H1 (cell line): ENCODE data around the gene LHFPL6. TPM values are rescaled to one million over a fixed set of nuclear protein-coding genes. Genes with fewer than 3 reads are reported as not detected.

Source experiments
- CTCF ChIA-PET: fragments of 300-600 bp; sonication (Branson Sonifier 250); formaldehyde crosslinking; loops from one replicate; lab custom pipeline; 2021; ENCODE audit not compliant: partially characterized antibody; lab: Charles Lee
- POLR2A ChIA-PET: fragments of 300-600 bp; sonication (Branson Sonifier 250); formaldehyde crosslinking; loops from one replicate; lab custom pipeline; 2021; ENCODE audit warnings: inconsistent platforms; ENCODE audit not compliant: partially characterized antibody; lab: Charles Lee
- DNase-seq, 2 experiments: peaks; one replicate each; pipeline versions ENCODE4 v3.0.0 to v3.0.0-alpha.2; 2010 to 2022; ENCODE audit warnings: low spot score in 2 of 2, low read depth in 1 of 2, mixed read lengths in 1 of 2
- FAIRE-seq: peaks from 2 replicates; lab custom pipeline; 2011; peaks lifted over from hg19 to GRCh38; lab: Jason Lieb, UNC
- H2AFZ ChIP-seq: 2 replicates; pipeline ENCODE4 v1.8.1; 2012; ENCODE audit warnings: low read length, inconsistent platforms
- H2AK5ac ChIP-seq: 2 replicates; pipeline ENCODE4 v1.6.1; 2013; ENCODE audit warnings: low read depth, low read length
- H2BK120ac ChIP-seq: replicated peaks from 2 replicates; pipeline ENCODE3; 2013; ENCODE audit warnings: low read depth, low read length, inconsistent platforms
- H2BK12ac ChIP-seq: 2 replicates; pipeline ENCODE4 v1.6.1; 2013; ENCODE audit warnings: low read depth, low read length
- H2BK15ac ChIP-seq: 2 replicates; pipeline ENCODE4 v1.6.1; 2013; ENCODE audit warnings: low read length
- H2BK20ac ChIP-seq: 2 replicates; pipeline ENCODE4 v1.6.1; 2013; ENCODE audit warnings: low read length
- H2BK5ac ChIP-seq: 2 replicates; pipeline ENCODE4 v1.6.1; 2013; ENCODE audit warnings: low read depth, low read length
- H3K14ac ChIP-seq: 2 replicates; pipeline ENCODE4 v1.6.1; 2013; ENCODE audit warnings: inconsistent platforms; ENCODE audit not compliant: insufficient read length
- H3K18ac ChIP-seq: 2 replicates; pipeline ENCODE4 v1.6.1; 2013; ENCODE audit warnings: low read length; ENCODE audit errors: extremely low read depth
- H3K23ac ChIP-seq: 2 replicates; pipeline ENCODE4 v1.6.1; 2013; ENCODE audit warnings: inconsistent platforms; ENCODE audit not compliant: insufficient read length
- H3K23me2 ChIP-seq: 2 replicates; pipeline ENCODE4 v1.6.1; 2013; ENCODE audit warnings: low read depth, low read length
- H3K27ac ChIP-seq: 2 replicates; pipeline ENCODE4 v1.6.1; 2011; ENCODE audit warnings: low read depth, low read length, inconsistent platforms
- H3K27me3 ChIP-seq, 4 experiments: replicated peaks in 1 of 4; 1 replicate in 1 of 4; 2 replicates in 3 of 4; pipeline versions ENCODE4 v1.6.1 to v1.8.1; 2011 to 2013; ENCODE audit warnings: low read length in 3 of 4, mild to moderate bottlenecking in 3 of 4, inconsistent platforms in 2 of 4, mixed read lengths in 2 of 4, moderate library complexity in 1 of 4; ENCODE audit not compliant: control insufficient read depth in 3 of 4, insufficient read depth in 3 of 4; ENCODE audit errors: extremely low read depth in 1 of 4
- H3K36me3 ChIP-seq, 4 experiments: 2 replicates each; pipeline versions ENCODE4 v1.6.1 to v1.8.1; 2011 to 2013; ENCODE audit warnings: mild to moderate bottlenecking in 4 of 4, low read length in 3 of 4, moderate library complexity in 2 of 4, control low read depth in 1 of 4, inconsistent platforms in 1 of 4; ENCODE audit not compliant: insufficient read depth in 4 of 4, control insufficient read depth in 2 of 4
- H3K4ac ChIP-seq: replicated peaks from 2 replicates; pipeline ENCODE3; 2013; ENCODE audit warnings: low read length, low read depth, mixed read lengths, inconsistent platforms; ENCODE audit not compliant: insufficient read length
- H3K4me1 ChIP-seq, 4 experiments: replicated peaks in 1 of 4; 1 replicate in 1 of 4; 2 replicates in 3 of 4; pipeline versions ENCODE4 v1.6.1 to v1.8.1; 2011 to 2013; ENCODE audit warnings: low read length in 3 of 4, inconsistent platforms in 2 of 4, mixed read lengths in 1 of 4; ENCODE audit not compliant: insufficient read depth in 4 of 4, control insufficient read depth in 3 of 4
- H3K4me2 ChIP-seq, 2 experiments: 2 replicates each; pipeline versions ENCODE4 v1.6.1 to v1.8.1; 2011 to 2013; ENCODE audit warnings: low read depth in 2 of 2, low read length in 2 of 2, control low read depth in 1 of 2, inconsistent platforms in 1 of 2, mild to moderate bottlenecking in 1 of 2; ENCODE audit not compliant: insufficient read depth in 1 of 2
- H3K4me3 ChIP-seq, 4 experiments: fragments of 200-600, 300-600 bp in 1 of 4; sonication (generic), shearing (Covaris generic), sonication (Bioruptor Twin) in 1 of 4; 2 replicates each; pipeline versions ENCODE4 v1.5.1 to v1.8.1; 2011 to 2016; ENCODE audit warnings: low read length in 4 of 4, low read depth in 3 of 4, control low read depth in 2 of 4, inconsistent platforms in 2 of 4, mild to moderate bottlenecking in 2 of 4, mixed read lengths in 1 of 4, moderate library complexity in 1 of 4; ENCODE audit not compliant: insufficient read depth in 2 of 4; ENCODE audit errors: extremely low read depth in 1 of 4
- H3K56ac ChIP-seq: replicated peaks from 2 replicates; pipeline ENCODE3; 2013; ENCODE audit warnings: low read depth, mild to moderate bottlenecking, mixed read lengths, low read length, inconsistent platforms; ENCODE audit not compliant: insufficient read length
- H3K79me1 ChIP-seq: 2 replicates; pipeline ENCODE4 v1.6.1; 2013; ENCODE audit warnings: low read depth, low read length, control low read depth
- H3K79me2 ChIP-seq, 2 experiments: 2 replicates each; pipeline versions ENCODE4 v1.6.1 to v1.8.1; 2012 to 2013; ENCODE audit warnings: low read length in 2 of 2, mild to moderate bottlenecking in 2 of 2, inconsistent platforms in 1 of 2; ENCODE audit not compliant: insufficient read depth in 2 of 2, control insufficient read depth in 1 of 2
- H3K9ac ChIP-seq, 4 experiments: replicated peaks in 1 of 4; 1 replicate in 1 of 4; 2 replicates in 3 of 4; pipeline versions ENCODE4 v1.6.1 to v1.8.1; 2011 to 2013; ENCODE audit warnings: low read depth in 3 of 4, low read length in 3 of 4, control low read depth in 2 of 4, mild to moderate bottlenecking in 2 of 4, moderate library complexity in 2 of 4, inconsistent platforms in 1 of 4; ENCODE audit errors: extremely low read depth in 1 of 4
- H3K9me3 ChIP-seq, 2 experiments: 2 replicates each; pipeline versions ENCODE4 v1.6.1 to v1.8.1; 2012 to 2013; ENCODE audit warnings: mild to moderate bottlenecking in 2 of 2, moderate library complexity in 2 of 2, control low read depth in 1 of 2, inconsistent platforms in 1 of 2, low read depth in 1 of 2, low read length in 1 of 2, mixed read lengths in 1 of 2; ENCODE audit not compliant: insufficient read depth in 2 of 2
- H4K20me1 ChIP-seq, 2 experiments: replicated peaks in 1 of 2; 2 replicates each; pipeline versions ENCODE3 to v1.8.1; 2011 to 2013; ENCODE audit warnings: inconsistent platforms in 2 of 2, low read length in 2 of 2, mild to moderate bottlenecking in 1 of 2; ENCODE audit not compliant: insufficient read depth in 2 of 2, control insufficient read depth in 1 of 2
- H4K5ac ChIP-seq: 2 replicates; pipeline ENCODE4 v1.6.1; 2013; ENCODE audit warnings: low read length, low read depth, mixed read lengths, inconsistent platforms; ENCODE audit not compliant: insufficient read length
- H4K8ac ChIP-seq: 2 replicates; pipeline ENCODE4 v1.8.0; 2013; ENCODE audit warnings: mild to moderate bottlenecking, moderate library complexity, low read length, inconsistent platforms; ENCODE audit not compliant: insufficient read depth; ENCODE audit errors: extremely low read depth
- H4K91ac ChIP-seq: replicated peaks from 2 replicates; pipeline ENCODE3; 2013; ENCODE audit warnings: low read length, mixed read lengths, inconsistent platforms; ENCODE audit not compliant: insufficient read length
- CTBP2 ChIP-seq: IDR thresholded peaks from 2 replicates; pipeline ENCODE4 v1.7.0; 2011; ENCODE audit warnings: borderline replicate concordance, mild to moderate bottlenecking, moderate library complexity, mixed read lengths, low read length; ENCODE audit not compliant: insufficient read depth, insufficient read length
- HDAC2 ChIP-seq, 2 experiments: fragments of 300-600 bp in 1 of 2; sonication (generic) in 1 of 2; IDR thresholded peaks; 2 replicates each; pipeline ENCODE4 v1.6.1; 2011 to 2012; ENCODE audit warnings: low read depth in 2 of 2, low read length in 2 of 2, mild to moderate bottlenecking in 2 of 2, moderate library complexity in 2 of 2, borderline replicate concordance in 1 of 2, inconsistent platforms in 1 of 2
- KDM4A ChIP-seq: IDR thresholded peaks from one replicate; pipeline ENCODE4 v1.7.1; 2012; ENCODE audit warnings: low read depth, mild to moderate bottlenecking, moderate library complexity, low read length, inconsistent platforms; ENCODE audit not compliant: severe bottlenecking
- POU5F1 ChIP-seq: IDR thresholded peaks from 2 replicates; pipeline ENCODE4 v1.6.1; 2011; ENCODE audit warnings: low read depth, mild to moderate bottlenecking, low read length, moderate library complexity
- SIRT6 ChIP-seq: IDR thresholded peaks from one replicate; pipeline ENCODE4 v1.7.1; 2012; ENCODE audit warnings: low read length, inconsistent platforms
- SP2 ChIP-seq: IDR thresholded peaks from 2 replicates; pipeline ENCODE4 v1.6.1; 2012; ENCODE audit warnings: mild to moderate bottlenecking, low read length, inconsistent platforms
- ZNF274 ChIP-seq: IDR thresholded peaks from 2 replicates; pipeline ENCODE4 v1.7.0; 2012; ENCODE audit warnings: low read length, borderline replicate concordance; ENCODE audit errors: extremely low read depth
- WGBS, 2 experiments: shearing (Covaris generic) in 1 of 2; methylation state at CpG; one replicate each; pipeline versions ENCODE4 v1.1.6 to v1.1.7; 2013 to 2015; ENCODE audit warnings: low lambda C conversion rate in 2 of 2, mixed read lengths in 2 of 2, inconsistent platforms in 1 of 2, low coverage in 1 of 2, missing lambda C conversion rate in 1 of 2; ENCODE audit not compliant: insufficient replicate concordance in 2 of 2, insufficient coverage in 1 of 2, insufficient read length in 1 of 2; ENCODE audit errors: extremely low coverage in 1 of 2, missing lambda C conversion rate in 1 of 2; 5-methylcytosine and 5-hydroxymethylcytosine counted together
- polyA plus RNA-seq, 7 experiments: library from polyadenylated mRNA; depleted of rRNA in 3 of 7; stranded (reverse) in 5 of 7; unstranded in 2 of 7; fragments of >200 nt in 5 of 7; fragments of 200-250 nt in 2 of 7; gene quantifications; 1 replicate in 5 of 7; 2 replicates in 1 of 7; 4 replicates in 1 of 7; pipeline versions ENCODE4 v1.2.1 to v1.2.3, GENCODE V29; 2011 to 2013; ENCODE audit warnings: missing spikeins in 2 of 7, mixed read lengths in 2 of 7
- total RNA-seq: library from RNA; stranded (reverse); fragmentation: NEBNext Ultra II Directional; extraction: Animal tissue kit (Norgen Biotek cat#: 25700); gene quantifications from 2 replicates; pipeline ENCODE4 v1.2.1, GENCODE V29; 2021
- TF ChIP-seq, protein P1 (sequence below), 3 experiments: IDR thresholded peaks; 1 replicate in 2 of 3; 2 replicates in 1 of 3; pipeline versions ENCODE4 v1.5.1 to v1.6.1; 2011; ENCODE audit warnings: low read length in 3 of 3, mild to moderate bottlenecking in 3 of 3, inconsistent platforms in 2 of 3, low read depth in 1 of 3, moderate library complexity in 1 of 3; ENCODE audit not compliant: insufficient read depth in 1 of 3; ENCODE audit errors: control extremely low read depth in 1 of 3

The LHFPL6 gene
- total and polyA plus RNA-seq, 2 of the 8 experiments (the other 6 are each of a cell fraction or from before 2014, with no cell fraction given), result 7.6 to 17.0 TPM

DNA sequence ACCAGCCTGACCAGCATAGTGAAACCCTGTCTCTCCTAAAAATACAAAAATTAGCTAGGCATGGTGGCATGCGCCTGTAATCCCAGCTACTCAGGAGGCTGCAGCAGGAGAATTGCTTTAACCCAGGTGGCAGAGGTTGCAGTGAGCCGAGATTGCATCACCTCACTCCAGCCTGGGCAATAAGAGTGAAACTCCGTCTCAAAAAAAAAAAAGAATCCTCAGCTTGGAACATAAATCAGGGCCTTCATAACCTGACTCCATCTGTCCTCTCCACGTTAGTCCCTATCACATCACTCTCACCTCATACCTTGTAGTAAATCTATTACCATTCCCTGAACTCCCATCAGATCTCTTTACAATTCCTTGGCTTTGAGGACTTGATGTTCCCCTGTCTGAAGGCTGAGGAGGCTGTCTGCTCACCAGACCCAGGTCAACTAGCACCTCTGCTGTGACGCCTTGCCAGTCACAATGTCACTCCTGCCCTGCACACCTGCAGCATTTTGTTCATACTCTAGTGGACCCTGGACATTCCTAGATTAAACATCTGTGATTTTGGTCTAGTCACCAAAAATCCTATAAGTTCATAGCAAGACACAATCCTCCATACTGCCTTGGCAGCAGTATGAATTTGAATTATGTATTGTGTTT is 15.9 kb downstream of the LHFPL6 start:
- Histone ChIP-seq H4K5ac (no peak overlapping the region), H3K4me2 (no peak overlapping the region), H3K4ac (no peak overlapping the region), H3K9ac (no peak overlapping the region), H2BK15ac (0 out of 2 replicates have a peak overlapping the region, but pooled peaks have one; percentile 76), H3K79me2 (no peaks in the 10 kb centered on the region; a peak in 1 of 4 replicates), H2BK5ac (no peak overlapping the region), H3K56ac (no peak overlapping the region), H3K18ac (no peak overlapping the region), H3K36me3 (no peaks in the 10 kb centered on the region), H4K8ac (no peak overlapping the region), H2BK20ac (no peak overlapping the region), H3K23me2 (no peaks in the 10 kb centered on the region), H3K79me1 (no peaks in the 10 kb centered on the region; the same call in 1 of the 2 replicates), H3K23ac (no peak overlapping the region), H3K27ac (no peak overlapping the region), H3K4me1 (peaks cover 0 to 2% (median 0%) of the 10 kb centered on the region in 4 experiments; a peak in 1 of 7 replicates), H2BK12ac (no peak overlapping the region), H3K27me3 (no peaks in the 10 kb centered on the region), H2BK120ac (no peak overlapping the region), H3K14ac (no peak overlapping the region), H2AK5ac (no peak overlapping the region), H4K91ac (peak overlapping the region; percentile 3), H3K9me3 (no peaks in the 10 kb centered on the region), H3K4me3 (no peak overlapping the region), H4K20me1 (peaks cover 0 to 1% of the 10 kb centered on the region in 2 experiments), H2AFZ (no peak overlapping the region)
- 91% methylated on average over 5 of the region's 5 CpGs; no CpG with 5 or more reads in 1 of the 2 experiments for WGBS, 2 experiments
- FAIRE-seq (no peak), DNase-seq (no peak)
- ChIA-PET POLR2A (interaction anchor here (0.7 kb wide), 1 partner anchor 8 kb away, joined by 3 read pairs; no protein-coding TSS in a partner anchor), CTCF (interaction anchor here (0.6 to 1.7 kb wide), 3 partner anchors 12 to 313 kb away, joined by 3 to 4 read pairs (median 3); no protein-coding TSS in a partner anchor)
- TF ChIP-seq, protein P1, sequence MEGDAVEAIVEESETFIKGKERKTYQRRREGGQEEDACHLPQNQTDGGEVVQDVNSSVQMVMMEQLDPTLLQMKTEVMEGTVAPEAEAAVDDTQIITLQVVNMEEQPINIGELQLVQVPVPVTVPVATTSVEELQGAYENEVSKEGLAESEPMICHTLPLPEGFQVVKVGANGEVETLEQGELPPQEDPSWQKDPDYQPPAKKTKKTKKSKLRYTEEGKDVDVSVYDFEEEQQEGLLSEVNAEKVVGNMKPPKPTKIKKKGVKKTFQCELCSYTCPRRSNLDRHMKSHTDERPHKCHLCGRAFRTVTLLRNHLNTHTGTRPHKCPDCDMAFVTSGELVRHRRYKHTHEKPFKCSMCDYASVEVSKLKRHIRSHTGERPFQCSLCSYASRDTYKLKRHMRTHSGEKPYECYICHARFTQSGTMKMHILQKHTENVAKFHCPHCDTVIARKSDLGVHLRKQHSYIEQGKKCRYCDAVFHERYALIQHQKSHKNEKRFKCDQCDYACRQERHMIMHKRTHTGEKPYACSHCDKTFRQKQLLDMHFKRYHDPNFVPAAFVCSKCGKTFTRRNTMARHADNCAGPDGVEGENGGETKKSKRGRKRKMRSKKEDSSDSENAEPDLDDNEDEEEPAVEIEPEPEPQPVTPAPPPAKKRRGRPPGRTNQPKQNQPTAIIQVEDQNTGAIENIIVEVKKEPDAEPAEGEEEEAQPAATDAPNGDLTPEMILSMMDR (IDR thresholded peaks at IDR 0.05; ENCODE audit: control extremely low read depth in 1 of 3, insufficient read depth in 1 of 3, low read depth in 1 of 3, low read length in 3 of 3), result no peak
- TF ChIP-seq SIRT6 (no peak), KDM4A (no peak), CTBP2 (no peak), POU5F1 (no peak), ZNF274 (no peak), HDAC2 (IDR thresholded peaks at IDR 0.05; ENCODE audit: borderline replicate concordance in 1 of 2, low read depth in 2 of 2, low read length in 2 of 2) (no peak), SP2 (no peak)
